H1 (cell line): ENCODE results near the gene STT3B. TPM values are rescaled to one million over a fixed set of nuclear protein-coding genes. Genes with fewer than 3 reads are reported as not detected.

Experiments used
- CTCF ChIA-PET: fragments of 300-600 bp; sonication (Branson Sonifier 250); formaldehyde crosslinking; loops from one replicate; lab custom pipeline; 2021; ENCODE audit not compliant: partially characterized antibody; lab: Charles Lee
- POLR2A ChIA-PET: fragments of 300-600 bp; sonication (Branson Sonifier 250); formaldehyde crosslinking; loops from one replicate; lab custom pipeline; 2021; ENCODE audit warnings: inconsistent platforms; ENCODE audit not compliant: partially characterized antibody; lab: Charles Lee
- DNase-seq, 2 experiments: peaks; one replicate each; pipeline versions ENCODE4 v3.0.0 to v3.0.0-alpha.2; 2010 to 2022; ENCODE audit warnings: low spot score in 2 of 2, low read depth in 1 of 2, mixed read lengths in 1 of 2
- FAIRE-seq: peaks from 2 replicates; lab custom pipeline; 2011; peaks lifted over from hg19 to GRCh38; lab: Jason Lieb, UNC
- H2AFZ ChIP-seq: 2 replicates; pipeline ENCODE4 v1.8.1; 2012; ENCODE audit warnings: low read length, inconsistent platforms
- H2AK5ac ChIP-seq: 2 replicates; pipeline ENCODE4 v1.6.1; 2013; ENCODE audit warnings: low read depth, low read length
- H2BK120ac ChIP-seq: replicated peaks from 2 replicates; pipeline ENCODE3; 2013; ENCODE audit warnings: low read depth, low read length, inconsistent platforms
- H2BK12ac ChIP-seq: 2 replicates; pipeline ENCODE4 v1.6.1; 2013; ENCODE audit warnings: low read depth, low read length
- H2BK15ac ChIP-seq: 2 replicates; pipeline ENCODE4 v1.6.1; 2013; ENCODE audit warnings: low read length
- H2BK20ac ChIP-seq: 2 replicates; pipeline ENCODE4 v1.6.1; 2013; ENCODE audit warnings: low read length
- H2BK5ac ChIP-seq: 2 replicates; pipeline ENCODE4 v1.6.1; 2013; ENCODE audit warnings: low read depth, low read length
- H3K14ac ChIP-seq: 2 replicates; pipeline ENCODE4 v1.6.1; 2013; ENCODE audit warnings: inconsistent platforms; ENCODE audit not compliant: insufficient read length
- H3K18ac ChIP-seq: 2 replicates; pipeline ENCODE4 v1.6.1; 2013; ENCODE audit warnings: low read length; ENCODE audit errors: extremely low read depth
- H3K23ac ChIP-seq: 2 replicates; pipeline ENCODE4 v1.6.1; 2013; ENCODE audit warnings: inconsistent platforms; ENCODE audit not compliant: insufficient read length
- H3K23me2 ChIP-seq: 2 replicates; pipeline ENCODE4 v1.6.1; 2013; ENCODE audit warnings: low read depth, low read length
- H3K27ac ChIP-seq: 2 replicates; pipeline ENCODE4 v1.6.1; 2011; ENCODE audit warnings: low read depth, low read length, inconsistent platforms
- H3K27me3 ChIP-seq, 4 experiments: replicated peaks in 1 of 4; 1 replicate in 1 of 4; 2 replicates in 3 of 4; pipeline versions ENCODE4 v1.6.1 to v1.8.1; 2011 to 2013; ENCODE audit warnings: low read length in 3 of 4, mild to moderate bottlenecking in 3 of 4, inconsistent platforms in 2 of 4, mixed read lengths in 2 of 4, moderate library complexity in 1 of 4; ENCODE audit not compliant: control insufficient read depth in 3 of 4, insufficient read depth in 3 of 4; ENCODE audit errors: extremely low read depth in 1 of 4
- H3K36me3 ChIP-seq, 4 experiments: 2 replicates each; pipeline versions ENCODE4 v1.6.1 to v1.8.1; 2011 to 2013; ENCODE audit warnings: mild to moderate bottlenecking in 4 of 4, low read length in 3 of 4, moderate library complexity in 2 of 4, control low read depth in 1 of 4, inconsistent platforms in 1 of 4; ENCODE audit not compliant: insufficient read depth in 4 of 4, control insufficient read depth in 2 of 4
- H3K4ac ChIP-seq: replicated peaks from 2 replicates; pipeline ENCODE3; 2013; ENCODE audit warnings: low read length, low read depth, mixed read lengths, inconsistent platforms; ENCODE audit not compliant: insufficient read length
- H3K4me1 ChIP-seq, 4 experiments: replicated peaks in 1 of 4; 1 replicate in 1 of 4; 2 replicates in 3 of 4; pipeline versions ENCODE4 v1.6.1 to v1.8.1; 2011 to 2013; ENCODE audit warnings: low read length in 3 of 4, inconsistent platforms in 2 of 4, mixed read lengths in 1 of 4; ENCODE audit not compliant: insufficient read depth in 4 of 4, control insufficient read depth in 3 of 4
- H3K4me2 ChIP-seq, 2 experiments: 2 replicates each; pipeline versions ENCODE4 v1.6.1 to v1.8.1; 2011 to 2013; ENCODE audit warnings: low read depth in 2 of 2, low read length in 2 of 2, control low read depth in 1 of 2, inconsistent platforms in 1 of 2, mild to moderate bottlenecking in 1 of 2; ENCODE audit not compliant: insufficient read depth in 1 of 2
- H3K4me3 ChIP-seq, 4 experiments: fragments of 200-600, 300-600 bp in 1 of 4; sonication (generic), shearing (Covaris generic), sonication (Bioruptor Twin) in 1 of 4; 2 replicates each; pipeline versions ENCODE4 v1.5.1 to v1.8.1; 2011 to 2016; ENCODE audit warnings: low read length in 4 of 4, low read depth in 3 of 4, control low read depth in 2 of 4, inconsistent platforms in 2 of 4, mild to moderate bottlenecking in 2 of 4, mixed read lengths in 1 of 4, moderate library complexity in 1 of 4; ENCODE audit not compliant: insufficient read depth in 2 of 4; ENCODE audit errors: extremely low read depth in 1 of 4
- H3K56ac ChIP-seq: replicated peaks from 2 replicates; pipeline ENCODE3; 2013; ENCODE audit warnings: low read depth, mild to moderate bottlenecking, mixed read lengths, low read length, inconsistent platforms; ENCODE audit not compliant: insufficient read length
- H3K79me1 ChIP-seq: 2 replicates; pipeline ENCODE4 v1.6.1; 2013; ENCODE audit warnings: low read depth, low read length, control low read depth
- H3K79me2 ChIP-seq, 2 experiments: 2 replicates each; pipeline versions ENCODE4 v1.6.1 to v1.8.1; 2012 to 2013; ENCODE audit warnings: low read length in 2 of 2, mild to moderate bottlenecking in 2 of 2, inconsistent platforms in 1 of 2; ENCODE audit not compliant: insufficient read depth in 2 of 2, control insufficient read depth in 1 of 2
- H3K9ac ChIP-seq, 4 experiments: replicated peaks in 1 of 4; 1 replicate in 1 of 4; 2 replicates in 3 of 4; pipeline versions ENCODE4 v1.6.1 to v1.8.1; 2011 to 2013; ENCODE audit warnings: low read depth in 3 of 4, low read length in 3 of 4, control low read depth in 2 of 4, mild to moderate bottlenecking in 2 of 4, moderate library complexity in 2 of 4, inconsistent platforms in 1 of 4; ENCODE audit errors: extremely low read depth in 1 of 4
- H3K9me3 ChIP-seq, 2 experiments: 2 replicates each; pipeline versions ENCODE4 v1.6.1 to v1.8.1; 2012 to 2013; ENCODE audit warnings: mild to moderate bottlenecking in 2 of 2, moderate library complexity in 2 of 2, control low read depth in 1 of 2, inconsistent platforms in 1 of 2, low read depth in 1 of 2, low read length in 1 of 2, mixed read lengths in 1 of 2; ENCODE audit not compliant: insufficient read depth in 2 of 2
- H4K20me1 ChIP-seq, 2 experiments: replicated peaks in 1 of 2; 2 replicates each; pipeline versions ENCODE3 to v1.8.1; 2011 to 2013; ENCODE audit warnings: inconsistent platforms in 2 of 2, low read length in 2 of 2, mild to moderate bottlenecking in 1 of 2; ENCODE audit not compliant: insufficient read depth in 2 of 2, control insufficient read depth in 1 of 2
- H4K5ac ChIP-seq: 2 replicates; pipeline ENCODE4 v1.6.1; 2013; ENCODE audit warnings: low read length, low read depth, mixed read lengths, inconsistent platforms; ENCODE audit not compliant: insufficient read length
- H4K8ac ChIP-seq: 2 replicates; pipeline ENCODE4 v1.8.0; 2013; ENCODE audit warnings: mild to moderate bottlenecking, moderate library complexity, low read length, inconsistent platforms; ENCODE audit not compliant: insufficient read depth; ENCODE audit errors: extremely low read depth
- H4K91ac ChIP-seq: replicated peaks from 2 replicates; pipeline ENCODE3; 2013; ENCODE audit warnings: low read length, mixed read lengths, inconsistent platforms; ENCODE audit not compliant: insufficient read length
- MAFK ChIP-seq: IDR thresholded peaks from 2 replicates; pipeline ENCODE4 v1.6.1; 2012; ENCODE audit warnings: low read depth, mild to moderate bottlenecking, improper control_type of control experiment, low read length
- SAP30 ChIP-seq: fragments of 300-600 bp; sonication (generic); IDR thresholded peaks from 2 replicates; pipeline ENCODE4 v1.7.1; 2012; ENCODE audit warnings: low read length, moderate library complexity, mild to moderate bottlenecking, inconsistent platforms; ENCODE audit not compliant: insufficient read depth, insufficient replicate concordance
- SP4 ChIP-seq: IDR thresholded peaks from 2 replicates; pipeline ENCODE4 v1.6.1; 2012; ENCODE audit warnings: low read length, inconsistent platforms
- whole genome bisulfite sequencing, 2 experiments: shearing (Covaris generic) in 1 of 2; methylation state at CpG; one replicate each; pipeline versions ENCODE4 v1.1.6 to v1.1.7; 2013 to 2015; ENCODE audit warnings: low lambda C conversion rate in 2 of 2, mixed read lengths in 2 of 2, inconsistent platforms in 1 of 2, low coverage in 1 of 2, missing lambda C conversion rate in 1 of 2; ENCODE audit not compliant: insufficient replicate concordance in 2 of 2, insufficient coverage in 1 of 2, insufficient read length in 1 of 2; ENCODE audit errors: extremely low coverage in 1 of 2, missing lambda C conversion rate in 1 of 2; 5-methylcytosine and 5-hydroxymethylcytosine counted together
- polyA plus RNA-seq, 7 experiments: library from polyadenylated mRNA; depleted of rRNA in 3 of 7; stranded (reverse) in 5 of 7; unstranded in 2 of 7; fragments of >200 nt in 5 of 7; fragments of 200-250 nt in 2 of 7; gene quantifications; 1 replicate in 5 of 7; 2 replicates in 1 of 7; 4 replicates in 1 of 7; pipeline versions ENCODE4 v1.2.1 to v1.2.3, GENCODE V29; 2011 to 2013; ENCODE audit warnings: missing spikeins in 2 of 7, mixed read lengths in 2 of 7
- total RNA-seq: library from RNA; stranded (reverse); fragmentation: NEBNext Ultra II Directional; extraction: Animal tissue kit (Norgen Biotek cat#: 25700); gene quantifications from 2 replicates; pipeline ENCODE4 v1.2.1, GENCODE V29; 2021

The STT3B gene
- total and polyA plus RNA-seq, 2 of the 8 experiments (the other 6 are each of a cell fraction or from before 2014, with no cell fraction given), result 43.5 to 134 TPM

DNA sequence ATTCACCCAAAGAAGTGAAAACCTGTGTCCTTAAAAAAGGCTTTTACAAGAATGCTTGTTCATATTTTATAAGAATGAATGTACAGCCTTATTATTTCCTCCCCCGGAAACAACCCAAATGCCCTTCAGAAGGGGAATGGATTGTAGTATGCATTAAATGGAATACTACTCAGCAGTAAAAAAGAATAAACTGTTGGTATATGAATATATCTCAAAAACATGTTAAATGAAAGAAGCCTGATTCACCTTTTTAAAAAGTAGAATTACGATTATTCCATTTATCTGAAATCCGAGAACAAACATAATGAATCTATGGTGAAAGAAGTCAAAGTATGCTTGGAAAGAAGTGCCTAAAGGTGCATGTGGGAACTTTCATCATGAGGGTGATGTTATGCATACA lies 20.5 kb downstream of the STT3B start:
- Histone ChIP-seq H3K14ac (no peak overlapping the region), H2AFZ (no peak overlapping the region), H4K91ac (no peak overlapping the region), H3K56ac (no peak overlapping the region), H2AK5ac (no peak overlapping the region), H3K9me3 (peaks cover 0 to 3% of the 10 kb centered on the region in 2 experiments; a peak in 1 of 4 replicates), H2BK120ac (no peak overlapping the region), H3K9ac (no peak overlapping the region), H3K27me3 (no peaks in the 10 kb centered on the region), H2BK5ac (no peak overlapping the region), H3K79me1 (peaks cover 3% of the 10 kb centered on the region), H3K23ac (no peak overlapping the region), H2BK12ac (no peak overlapping the region), H3K36me3 (no peaks in the 10 kb centered on the region; a peak in 1 of 8 replicates), H3K27ac (no peak overlapping the region), H3K23me2 (no peaks in the 10 kb centered on the region), H3K4me1 (no peaks in the 10 kb centered on the region), H3K4ac (no peak overlapping the region), H4K20me1 (peaks cover 7% of the 10 kb centered on the region in 2 experiments), H4K5ac (no peak overlapping the region), H4K8ac (no peak overlapping the region), H3K4me3 (no peak overlapping the region), H2BK15ac (no peak overlapping the region), H3K4me2 (no peak overlapping the region), H2BK20ac (no peak overlapping the region), H3K79me2 (peaks cover 21 to 97% of the 10 kb centered on the region in 2 experiments), H3K18ac (no peak overlapping the region)
- 90% methylated on average over 3 of the region's 3 CpGs; no CpG with 5 or more reads in 1 of the 2 experiments for WGBS, 2 experiments
- DNase-seq (no peak), FAIRE-seq (no peak)
- ChIA-PET POLR2A (interaction anchor here (1.8 kb wide), 1 partner anchor 21 kb away, joined by 6 read pairs; the partner anchor contains the start of gene STT3B), CTCF (interaction anchor here (0.7 to 1.5 kb wide), 2 partner anchors 9 to 142 kb away, joined by 3 to 6 read pairs; no protein-coding TSS in a partner anchor)
- TF ChIP-seq SP4 (no peak), MAFK (no peak), SAP30 (no peak)
